Measurements from ENCODE around the gene EFHC1. TPM values are rescaled to one million over a fixed set of nuclear protein-coding genes. Genes with fewer than 3 reads are reported as not detected.

Gene EFHC1
- total and polyA plus RNA-seq, 7 donors = 1.8 to 38.5 (median 15.9) TPM

DNA sequence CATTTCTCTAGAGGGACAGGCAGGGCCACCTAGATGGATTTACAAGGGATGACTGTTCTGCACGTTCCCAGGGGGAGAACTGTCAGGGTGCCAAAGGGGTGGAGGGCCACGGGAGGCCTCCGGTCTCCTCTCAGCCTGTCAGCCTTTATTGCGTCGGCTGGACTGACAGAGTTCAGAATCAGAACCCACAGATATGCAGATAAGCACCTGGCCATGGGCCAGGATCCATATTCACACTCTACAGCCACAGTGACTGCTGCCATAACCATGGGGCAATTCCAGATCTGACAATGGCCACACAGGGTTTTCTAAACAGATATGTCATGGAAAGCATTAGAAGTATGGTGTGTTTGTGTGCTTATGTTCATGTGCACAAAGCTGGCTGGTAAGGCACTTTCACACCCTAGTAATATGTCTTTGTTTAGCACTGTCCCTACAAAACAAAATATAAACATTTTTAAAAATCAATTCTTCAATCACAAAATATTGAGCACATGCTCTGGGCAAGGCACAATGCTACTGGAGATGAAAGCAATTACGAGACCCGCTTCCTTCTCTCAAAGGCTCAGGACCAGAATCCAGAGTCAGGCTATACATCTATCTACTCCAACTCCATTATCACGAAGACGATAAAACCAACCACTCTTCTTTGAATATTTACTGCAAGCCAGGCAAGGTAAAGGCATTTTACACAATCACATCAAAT lies 127.7 kb downstream of the EFHC1 start:
- TF ChIP-seq POLR2A (IDR thresholded peaks at IDR 0.05) (no peak), POLR2AphosphoS5 (IDR thresholded peaks at IDR 0.05) (no peak), CTCF (IDR thresholded peaks at IDR 0.05) (no peak), EP300 (IDR thresholded peaks at IDR 0.05) (no peak)
- Histone ChIP-seq H3K27me3 (no peaks in the 10 kb centered on the region), H3K36me3 (no peaks in the 10 kb centered on the region), H3K9me3 (no peaks in the 10 kb centered on the region), H3K27ac (no peak overlapping the region), H3K4me1 (peaks cover 0 to 90% (median 86%) of the 10 kb centered on the region in 4 donors), H3K4me3 (no peak overlapping the region)
- 31 to 66% methylated on average over 9 of the region's 9 CpGs for WGBS, 2 donors
- no peak for DNase-seq
- intact Hi-C loops (cut with DNase I) = no loop called here

- intact Hi-C loops (cut with DNase I) = no loop called here
- no peak overlapping the region for H3K27ac ChIP-seq
- H3K4me3 ChIP-seq = no peak overlapping the region
- no peaks in the 10 kb centered on the region for H3K27me3 ChIP-seq
- 56 to 80% methylated on average over 7 of the region's 7 CpGs for WGBS, 2 donors
- TF ChIP-seq EP300 (IDR thresholded peaks at IDR 0.05) = no peak
- TF ChIP-seq POLR2AphosphoS5 (IDR thresholded peaks at IDR 0.05) = no peak
- no peak for TF ChIP-seq CTCF (IDR thresholded peaks at IDR 0.05)
- TF ChIP-seq POLR2A (IDR thresholded peaks at IDR 0.05) = no peak
- H3K4me1 ChIP-seq = peaks cover 0 to 88% (median 83%) of the 10 kb centered on the region in 4 donors
- no peaks in the 10 kb centered on the region for H3K9me3 ChIP-seq
- H3K36me3 ChIP-seq = no peaks in the 10 kb centered on the region
- no peak for DNase-seq
Observed at GRCh38 chr6:52548353-52548713, 128.2 kb downstream of the EFHC1 start.

GRCh38 chr6:52548999-52549398 lies 128.9 kb downstream of the EFHC1 start:
- no peak for DNase-seq
- H3K36me3 ChIP-seq = no peaks in the 10 kb centered on the region
- no peaks in the 10 kb centered on the region for H3K27me3 ChIP-seq
- 94 to 96% methylated on average over 5 of the region's 5 CpGs for WGBS, 2 donors
- H3K4me1 ChIP-seq = peaks cover 0 to 83% (median 76%) of the 10 kb centered on the region in 4 donors
- H3K27ac ChIP-seq = no peak overlapping the region
- TF ChIP-seq POLR2A (IDR thresholded peaks at IDR 0.05) (no peak), CTCF (IDR thresholded peaks at IDR 0.05) (no peak), EP300 (IDR thresholded peaks at IDR 0.05) (no peak), POLR2AphosphoS5 (IDR thresholded peaks at IDR 0.05) (no peak)
- intact Hi-C loops (cut with DNase I) = no loop called here
- H3K4me3 ChIP-seq = no peak overlapping the region
- H3K9me3 ChIP-seq = no peaks in the 10 kb centered on the region

- no peak overlapping the region for H3K27ac ChIP-seq
- WGBS, 2 donors = 92% methylated on average over 4 of the region's 4 CpGs
- H3K4me3 ChIP-seq = no peak overlapping the region
- DNase-seq = no peak
- TF ChIP-seq CTCF (IDR thresholded peaks at IDR 0.05) = no peak
- TF ChIP-seq POLR2A (IDR thresholded peaks at IDR 0.05) = no peak
- no peak for TF ChIP-seq POLR2AphosphoS5 (IDR thresholded peaks at IDR 0.05)
- TF ChIP-seq EP300 (IDR thresholded peaks at IDR 0.05) = no peak
- H3K9me3 ChIP-seq = no peaks in the 10 kb centered on the region
- intact Hi-C loops (cut with DNase I) = no loop called here
- peaks cover 0 to 78% (median 72%) of the 10 kb centered on the region in 4 donors for H3K4me1 ChIP-seq
- H3K36me3 ChIP-seq = no peaks in the 10 kb centered on the region
- no peaks in the 10 kb centered on the region for H3K27me3 ChIP-seq
Observed at GRCh38 chr6:52549428-52549827, 129.3 kb downstream of the EFHC1 start.
